ENCODE measurements around the gene RRP8.

The RRP8 gene

DNA sequence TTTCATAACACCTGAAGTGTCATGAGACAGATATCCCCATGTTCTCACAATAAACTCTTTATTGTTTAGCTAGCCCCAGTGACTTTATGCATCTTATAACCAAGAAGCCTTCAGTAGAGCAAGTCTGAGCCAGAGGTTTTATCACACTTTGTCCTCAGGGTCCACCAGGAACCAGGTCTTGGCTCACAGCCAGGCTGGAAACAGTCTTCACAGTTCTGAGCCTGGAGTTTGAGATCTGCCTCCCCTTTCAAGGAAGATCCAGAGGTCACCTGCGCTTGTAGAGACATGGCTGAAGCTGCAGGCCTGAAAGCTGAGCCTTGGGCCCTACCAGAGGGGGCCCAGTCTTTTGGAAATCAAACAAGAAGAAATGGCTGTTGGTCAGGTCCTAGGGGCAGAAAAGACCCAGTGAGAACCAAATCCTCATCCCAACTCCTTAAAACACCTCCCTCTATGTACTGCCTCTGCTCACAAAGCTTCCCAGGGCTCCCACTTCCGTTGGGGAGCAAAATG, 3.5 kb downstream of the RRP8 start:
- TF ChIP-seq SNAI2 (CRISPR knock-in tag; IDR thresholded peaks at IDR 0.05) (no peak), RARB (CRISPR knock-in tag; IDR thresholded peaks at IDR 0.05) (no peak), ZFP30 (CRISPR knock-in tag; IDR thresholded peaks at IDR 0.05) (no peak), ESRRG (CRISPR knock-in tag; IDR thresholded peaks at IDR 0.05) (no peak), ARNTL (CRISPR knock-in tag; IDR thresholded peaks at IDR 0.05; ENCODE audit: borderline replicate concordance, low read depth) (no peak), ZNF70 (CRISPR knock-in tag; IDR thresholded peaks at IDR 0.05) (no peak), CSDC2 (CRISPR knock-in tag; IDR thresholded peaks at IDR 0.05) (no peak), ZNF8 (CRISPR knock-in tag; IDR thresholded peaks at IDR 0.05) (no peak), ZFP3 (CRISPR knock-in tag; IDR thresholded peaks at IDR 0.05) (no peak), TOX (CRISPR knock-in tag; IDR thresholded peaks at IDR 0.05; ENCODE audit: borderline replicate concordance) (no peak)
- TF ChIP-seq, protein P1, sequence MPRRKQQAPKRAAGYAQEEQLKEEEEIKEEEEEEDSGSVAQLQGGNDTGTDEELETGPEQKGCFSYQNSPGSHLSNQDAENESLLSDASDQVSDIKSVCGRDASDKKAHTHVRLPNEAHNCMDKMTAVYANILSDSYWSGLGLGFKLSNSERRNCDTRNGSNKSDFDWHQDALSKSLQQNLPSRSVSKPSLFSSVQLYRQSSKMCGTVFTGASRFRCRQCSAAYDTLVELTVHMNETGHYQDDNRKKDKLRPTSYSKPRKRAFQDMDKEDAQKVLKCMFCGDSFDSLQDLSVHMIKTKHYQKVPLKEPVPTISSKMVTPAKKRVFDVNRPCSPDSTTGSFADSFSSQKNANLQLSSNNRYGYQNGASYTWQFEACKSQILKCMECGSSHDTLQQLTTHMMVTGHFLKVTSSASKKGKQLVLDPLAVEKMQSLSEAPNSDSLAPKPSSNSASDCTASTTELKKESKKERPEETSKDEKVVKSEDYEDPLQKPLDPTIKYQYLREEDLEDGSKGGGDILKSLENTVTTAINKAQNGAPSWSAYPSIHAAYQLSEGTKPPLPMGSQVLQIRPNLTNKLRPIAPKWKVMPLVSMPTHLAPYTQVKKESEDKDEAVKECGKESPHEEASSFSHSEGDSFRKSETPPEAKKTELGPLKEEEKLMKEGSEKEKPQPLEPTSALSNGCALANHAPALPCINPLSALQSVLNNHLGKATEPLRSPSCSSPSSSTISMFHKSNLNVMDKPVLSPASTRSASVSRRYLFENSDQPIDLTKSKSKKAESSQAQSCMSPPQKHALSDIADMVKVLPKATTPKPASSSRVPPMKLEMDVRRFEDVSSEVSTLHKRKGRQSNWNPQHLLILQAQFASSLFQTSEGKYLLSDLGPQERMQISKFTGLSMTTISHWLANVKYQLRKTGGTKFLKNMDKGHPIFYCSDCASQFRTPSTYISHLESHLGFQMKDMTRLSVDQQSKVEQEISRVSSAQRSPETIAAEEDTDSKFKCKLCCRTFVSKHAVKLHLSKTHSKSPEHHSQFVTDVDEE (CRISPR knock-in tag; IDR thresholded peaks at IDR 0.05), result no peak
- TF ChIP-seq, protein P2, sequence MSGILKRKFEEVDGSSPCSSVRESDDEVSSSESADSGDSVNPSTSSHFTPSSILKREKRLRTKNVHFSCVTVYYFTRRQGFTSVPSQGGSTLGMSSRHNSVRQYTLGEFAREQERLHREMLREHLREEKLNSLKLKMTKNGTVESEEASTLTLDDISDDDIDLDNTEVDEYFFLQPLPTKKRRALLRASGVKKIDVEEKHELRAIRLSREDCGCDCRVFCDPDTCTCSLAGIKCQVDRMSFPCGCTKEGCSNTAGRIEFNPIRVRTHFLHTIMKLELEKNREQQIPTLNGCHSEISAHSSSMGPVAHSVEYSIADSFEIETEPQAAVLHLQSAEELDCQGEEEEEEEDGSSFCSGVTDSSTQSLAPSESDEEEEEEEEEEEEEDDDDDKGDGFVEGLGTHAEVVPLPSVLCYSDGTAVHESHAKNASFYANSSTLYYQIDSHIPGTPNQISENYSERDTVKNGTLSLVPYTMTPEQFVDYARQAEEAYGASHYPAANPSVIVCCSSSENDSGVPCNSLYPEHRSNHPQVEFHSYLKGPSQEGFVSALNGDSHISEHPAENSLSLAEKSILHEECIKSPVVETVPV (CRISPR knock-in tag; IDR thresholded peaks at IDR 0.05), result no peak
- ATAC-seq, result no peak

DNA sequence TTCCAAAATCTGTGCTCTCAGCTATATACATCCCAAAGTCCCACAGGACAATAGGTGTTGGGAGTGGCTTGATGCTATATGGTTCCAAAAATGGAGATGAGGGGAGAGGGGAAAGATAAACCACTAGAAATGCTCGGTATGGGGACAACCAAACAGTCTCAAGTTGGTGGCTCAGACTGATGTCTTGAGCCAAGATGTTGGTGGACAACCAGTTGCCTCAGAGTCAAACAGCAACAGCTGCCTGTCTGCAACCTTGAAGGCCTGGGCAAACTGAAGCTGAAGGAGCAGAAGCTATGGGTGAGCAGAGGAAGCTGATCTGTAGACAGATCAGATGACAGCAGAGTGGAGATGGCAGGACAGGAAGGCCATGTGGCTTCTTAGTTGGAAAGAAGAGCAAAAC, 4.0 kb downstream of the RRP8 start:
- no peak for TF ChIP-seq ZNF8 (CRISPR knock-in tag; IDR thresholded peaks at IDR 0.05)
- TF ChIP-seq PPARA (CRISPR knock-in tag; IDR thresholded peaks at IDR 0.05; ENCODE audit: borderline replicate concordance), result no peak
- TF ChIP-seq, protein P3, sequence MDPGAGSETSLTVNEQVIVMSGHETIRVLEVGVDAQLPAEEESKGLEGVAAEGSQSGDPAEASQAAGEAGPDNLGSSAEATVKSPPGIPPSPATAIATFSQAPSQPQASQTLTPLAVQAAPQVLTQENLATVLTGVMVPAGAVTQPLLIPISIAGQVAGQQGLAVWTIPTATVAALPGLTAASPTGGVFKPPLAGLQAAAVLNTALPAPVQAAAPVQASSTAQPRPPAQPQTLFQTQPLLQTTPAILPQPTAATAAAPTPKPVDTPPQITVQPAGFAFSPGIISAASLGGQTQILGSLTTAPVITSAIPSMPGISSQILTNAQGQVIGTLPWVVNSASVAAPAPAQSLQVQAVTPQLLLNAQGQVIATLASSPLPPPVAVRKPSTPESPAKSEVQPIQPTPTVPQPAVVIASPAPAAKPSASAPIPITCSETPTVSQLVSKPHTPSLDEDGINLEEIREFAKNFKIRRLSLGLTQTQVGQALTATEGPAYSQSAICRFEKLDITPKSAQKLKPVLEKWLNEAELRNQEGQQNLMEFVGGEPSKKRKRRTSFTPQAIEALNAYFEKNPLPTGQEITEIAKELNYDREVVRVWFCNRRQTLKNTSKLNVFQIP (CRISPR knock-in tag; IDR thresholded peaks at IDR 0.05; ENCODE audit: borderline replicate concordance, low read depth), result no peak
- TF ChIP-seq ZC3H10 (CRISPR knock-in tag; IDR thresholded peaks at IDR 0.05), result no peak
- TF ChIP-seq, protein P4, sequence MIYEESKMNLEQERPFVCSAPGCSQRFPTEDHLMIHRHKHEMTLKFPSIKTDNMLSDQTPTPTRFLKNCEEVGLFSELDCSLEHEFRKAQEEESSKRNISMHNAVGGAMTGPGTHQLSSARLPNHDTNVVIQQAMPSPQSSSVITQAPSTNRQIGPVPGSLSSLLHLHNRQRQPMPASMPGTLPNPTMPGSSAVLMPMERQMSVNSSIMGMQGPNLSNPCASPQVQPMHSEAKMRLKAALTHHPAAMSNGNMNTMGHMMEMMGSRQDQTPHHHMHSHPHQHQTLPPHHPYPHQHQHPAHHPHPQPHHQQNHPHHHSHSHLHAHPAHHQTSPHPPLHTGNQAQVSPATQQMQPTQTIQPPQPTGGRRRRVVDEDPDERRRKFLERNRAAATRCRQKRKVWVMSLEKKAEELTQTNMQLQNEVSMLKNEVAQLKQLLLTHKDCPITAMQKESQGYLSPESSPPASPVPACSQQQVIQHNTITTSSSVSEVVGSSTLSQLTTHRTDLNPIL (CRISPR knock-in tag; IDR thresholded peaks at IDR 0.05; ENCODE audit: low read depth), result no peak
- TF ChIP-seq ZFP30 (CRISPR knock-in tag; IDR thresholded peaks at IDR 0.05), result no peak
- TF ChIP-seq GLIS3 (CRISPR knock-in tag; IDR thresholded peaks at IDR 0.05), result no peak
- no peak for TF ChIP-seq ZNF565 (CRISPR knock-in tag; conservative IDR thresholded peaks at IDR 0.05; ENCODE audit: low read depth)
- TF ChIP-seq, protein P5, sequence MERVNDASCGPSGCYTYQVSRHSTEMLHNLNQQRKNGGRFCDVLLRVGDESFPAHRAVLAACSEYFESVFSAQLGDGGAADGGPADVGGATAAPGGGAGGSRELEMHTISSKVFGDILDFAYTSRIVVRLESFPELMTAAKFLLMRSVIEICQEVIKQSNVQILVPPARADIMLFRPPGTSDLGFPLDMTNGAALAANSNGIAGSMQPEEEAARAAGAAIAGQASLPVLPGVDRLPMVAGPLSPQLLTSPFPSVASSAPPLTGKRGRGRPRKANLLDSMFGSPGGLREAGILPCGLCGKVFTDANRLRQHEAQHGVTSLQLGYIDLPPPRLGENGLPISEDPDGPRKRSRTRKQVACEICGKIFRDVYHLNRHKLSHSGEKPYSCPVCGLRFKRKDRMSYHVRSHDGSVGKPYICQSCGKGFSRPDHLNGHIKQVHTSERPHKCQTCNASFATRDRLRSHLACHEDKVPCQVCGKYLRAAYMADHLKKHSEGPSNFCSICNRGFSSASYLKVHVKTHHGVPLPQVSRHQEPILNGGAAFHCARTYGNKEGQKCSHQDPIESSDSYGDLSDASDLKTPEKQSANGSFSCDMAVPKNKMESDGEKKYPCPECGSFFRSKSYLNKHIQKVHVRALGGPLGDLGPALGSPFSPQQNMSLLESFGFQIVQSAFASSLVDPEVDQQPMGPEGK (CRISPR knock-in tag; IDR thresholded peaks at IDR 0.05; ENCODE audit: borderline replicate concordance), result no peak
- TF ChIP-seq TOX (CRISPR knock-in tag; IDR thresholded peaks at IDR 0.05; ENCODE audit: borderline replicate concordance), result no peak
- no peak for TF ChIP-seq ISL1 (CRISPR knock-in tag; IDR thresholded peaks at IDR 0.05)
- TF ChIP-seq SNAI2 (CRISPR knock-in tag; IDR thresholded peaks at IDR 0.05), result no peak
- no peak for TF ChIP-seq ZNF70 (CRISPR knock-in tag; IDR thresholded peaks at IDR 0.05)
- TF ChIP-seq TCF4 (CRISPR knock-in tag; IDR thresholded peaks at IDR 0.05; ENCODE audit: borderline replicate concordance), result no peak
- no peak for ATAC-seq

DNA sequence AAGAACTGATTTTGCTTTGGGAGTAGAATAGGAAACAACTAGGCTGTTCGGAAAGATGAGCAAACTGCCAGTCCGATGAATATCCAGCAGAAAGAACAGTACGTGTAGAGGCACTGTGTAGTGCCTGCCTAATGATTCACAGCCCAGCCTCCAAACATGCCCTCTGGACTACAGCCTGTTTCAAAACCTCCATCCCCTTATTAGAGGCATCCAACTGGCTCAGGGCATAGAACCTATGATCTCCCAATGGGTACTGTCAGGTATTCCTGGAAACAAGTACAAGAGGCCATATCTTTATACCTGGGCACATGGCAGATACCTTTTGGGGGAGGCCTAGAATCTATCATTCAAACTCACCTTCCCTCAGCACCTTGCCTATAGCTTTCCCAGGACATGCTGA, 4.9 kb downstream of the RRP8 start:
- ATAC-seq, result no peak
- TF ChIP-seq PPARA (CRISPR knock-in tag; IDR thresholded peaks at IDR 0.05; ENCODE audit: borderline replicate concordance) (no peak), TOX (CRISPR knock-in tag; IDR thresholded peaks at IDR 0.05; ENCODE audit: borderline replicate concordance) (no peak), BACH2 (CRISPR knock-in tag; IDR thresholded peaks at IDR 0.05; ENCODE audit: borderline replicate concordance) (no peak), ZFP30 (CRISPR knock-in tag; IDR thresholded peaks at IDR 0.05) (no peak), ZC3H10 (CRISPR knock-in tag; IDR thresholded peaks at IDR 0.05) (no peak), RARB (CRISPR knock-in tag; IDR thresholded peaks at IDR 0.05) (no peak), ARNTL (CRISPR knock-in tag; IDR thresholded peaks at IDR 0.05; ENCODE audit: borderline replicate concordance, low read depth) (no peak), CSDC2 (CRISPR knock-in tag; IDR thresholded peaks at IDR 0.05) (no peak), TCF4 (CRISPR knock-in tag; IDR thresholded peaks at IDR 0.05; ENCODE audit: borderline replicate concordance) (no peak), ZFP3 (CRISPR knock-in tag; IDR thresholded peaks at IDR 0.05) (no peak), ZNF70 (CRISPR knock-in tag; IDR thresholded peaks at IDR 0.05) (no peak)
- TF ChIP-seq, protein P5 (CRISPR knock-in tag; IDR thresholded peaks at IDR 0.05; ENCODE audit: borderline replicate concordance), result no peak
- TF ChIP-seq, protein P2 (CRISPR knock-in tag; IDR thresholded peaks at IDR 0.05), result no peak
- TF ChIP-seq, protein P3 (CRISPR knock-in tag; IDR thresholded peaks at IDR 0.05; ENCODE audit: borderline replicate concordance, low read depth), result no peak
